Neural progenitor cell (in vitro differentiated cells): ENCODE data around the gene CHMP1A.

ENCODE experiments used
- EZH2 ChIP-seq: fragments of 200-600 bp; sonication (generic); IDR thresholded peaks from 2 replicates; pipeline ENCODE4 v1.6.1; 2017; ENCODE audit warnings: antibody characterized with exemption, mild to moderate bottlenecking, moderate library complexity
- TF ChIP-seq, protein P1 (sequence below): fragments of 200-600 bp; sonication (generic); IDR thresholded peaks from 2 replicates; pipeline ENCODE4 v1.5.1; 2017; ENCODE audit warnings: antibody characterized with exemption, mild to moderate bottlenecking

DNA sequence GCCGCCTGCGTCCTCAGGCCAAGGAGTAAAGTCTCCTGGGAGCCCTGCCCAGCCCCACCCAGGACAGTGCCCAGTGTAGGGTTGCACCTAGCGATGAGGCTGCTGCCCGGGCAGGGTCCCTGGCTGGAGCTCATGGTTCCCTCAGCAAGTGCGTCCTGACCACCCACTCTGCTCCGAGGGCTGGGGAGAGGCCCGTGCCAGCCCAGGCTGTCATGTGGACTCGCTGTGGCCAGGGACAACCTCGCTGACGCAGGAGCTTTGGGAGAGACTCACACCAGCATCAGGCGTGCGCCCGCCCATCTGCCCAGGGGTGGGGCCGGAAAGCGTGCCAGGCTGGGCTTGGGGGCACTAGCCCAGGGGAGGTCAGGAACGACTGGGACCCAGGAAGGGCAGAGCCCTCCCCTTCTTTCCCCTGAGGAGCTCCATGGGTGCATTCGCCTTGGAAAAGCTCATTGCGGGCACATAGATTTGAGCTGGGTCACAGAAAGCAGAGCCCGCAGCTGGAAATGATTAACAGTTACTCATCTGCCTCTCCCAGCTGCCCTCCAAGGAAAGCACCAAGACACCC lies 24.4 kb downstream of the CHMP1A start:
- TF ChIP-seq, protein P1, sequence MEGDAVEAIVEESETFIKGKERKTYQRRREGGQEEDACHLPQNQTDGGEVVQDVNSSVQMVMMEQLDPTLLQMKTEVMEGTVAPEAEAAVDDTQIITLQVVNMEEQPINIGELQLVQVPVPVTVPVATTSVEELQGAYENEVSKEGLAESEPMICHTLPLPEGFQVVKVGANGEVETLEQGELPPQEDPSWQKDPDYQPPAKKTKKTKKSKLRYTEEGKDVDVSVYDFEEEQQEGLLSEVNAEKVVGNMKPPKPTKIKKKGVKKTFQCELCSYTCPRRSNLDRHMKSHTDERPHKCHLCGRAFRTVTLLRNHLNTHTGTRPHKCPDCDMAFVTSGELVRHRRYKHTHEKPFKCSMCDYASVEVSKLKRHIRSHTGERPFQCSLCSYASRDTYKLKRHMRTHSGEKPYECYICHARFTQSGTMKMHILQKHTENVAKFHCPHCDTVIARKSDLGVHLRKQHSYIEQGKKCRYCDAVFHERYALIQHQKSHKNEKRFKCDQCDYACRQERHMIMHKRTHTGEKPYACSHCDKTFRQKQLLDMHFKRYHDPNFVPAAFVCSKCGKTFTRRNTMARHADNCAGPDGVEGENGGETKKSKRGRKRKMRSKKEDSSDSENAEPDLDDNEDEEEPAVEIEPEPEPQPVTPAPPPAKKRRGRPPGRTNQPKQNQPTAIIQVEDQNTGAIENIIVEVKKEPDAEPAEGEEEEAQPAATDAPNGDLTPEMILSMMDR: no peak
- TF ChIP-seq EZH2: no peak
